Choroid plexus epithelial cell (primary cell): Measurements from ENCODE around the gene CKAP5.

Source experiments
- DNase-seq: peaks from one replicate; pipeline ENCODE4 v3.0.0-alpha.2; 2010; ENCODE audit warnings: low read depth
- H3K4me3 ChIP-seq: 2 replicates; pipeline ENCODE4 v1.5.1; 2011; ENCODE audit warnings: low read depth, mild to moderate bottlenecking, control low read depth, low read length, moderate library complexity
- TF ChIP-seq, protein P1 (sequence below): conservative IDR thresholded peaks from 2 replicates; pipeline ENCODE4 v1.5.1; 2011; ENCODE audit warnings: low read depth, mild to moderate bottlenecking, control low read depth, inconsistent platforms, low read length, moderate library complexity

Gene CKAP5

GRCh38 chr11:46855863-46856262 lies 9.8 kb upstream of the CKAP5 start:
- DNase-seq = no peak
- H3K4me3 ChIP-seq = no peak overlapping the region
- TF ChIP-seq, protein P1, sequence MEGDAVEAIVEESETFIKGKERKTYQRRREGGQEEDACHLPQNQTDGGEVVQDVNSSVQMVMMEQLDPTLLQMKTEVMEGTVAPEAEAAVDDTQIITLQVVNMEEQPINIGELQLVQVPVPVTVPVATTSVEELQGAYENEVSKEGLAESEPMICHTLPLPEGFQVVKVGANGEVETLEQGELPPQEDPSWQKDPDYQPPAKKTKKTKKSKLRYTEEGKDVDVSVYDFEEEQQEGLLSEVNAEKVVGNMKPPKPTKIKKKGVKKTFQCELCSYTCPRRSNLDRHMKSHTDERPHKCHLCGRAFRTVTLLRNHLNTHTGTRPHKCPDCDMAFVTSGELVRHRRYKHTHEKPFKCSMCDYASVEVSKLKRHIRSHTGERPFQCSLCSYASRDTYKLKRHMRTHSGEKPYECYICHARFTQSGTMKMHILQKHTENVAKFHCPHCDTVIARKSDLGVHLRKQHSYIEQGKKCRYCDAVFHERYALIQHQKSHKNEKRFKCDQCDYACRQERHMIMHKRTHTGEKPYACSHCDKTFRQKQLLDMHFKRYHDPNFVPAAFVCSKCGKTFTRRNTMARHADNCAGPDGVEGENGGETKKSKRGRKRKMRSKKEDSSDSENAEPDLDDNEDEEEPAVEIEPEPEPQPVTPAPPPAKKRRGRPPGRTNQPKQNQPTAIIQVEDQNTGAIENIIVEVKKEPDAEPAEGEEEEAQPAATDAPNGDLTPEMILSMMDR = no peak

- peak; percentile 53 for DNase-seq
- TF ChIP-seq, protein P1 = no peak
- no peak overlapping the region for H3K4me3 ChIP-seq
Observed at GRCh38 chr11:46855167-46855566, 9.1 kb upstream of the CKAP5 start.

DNA sequence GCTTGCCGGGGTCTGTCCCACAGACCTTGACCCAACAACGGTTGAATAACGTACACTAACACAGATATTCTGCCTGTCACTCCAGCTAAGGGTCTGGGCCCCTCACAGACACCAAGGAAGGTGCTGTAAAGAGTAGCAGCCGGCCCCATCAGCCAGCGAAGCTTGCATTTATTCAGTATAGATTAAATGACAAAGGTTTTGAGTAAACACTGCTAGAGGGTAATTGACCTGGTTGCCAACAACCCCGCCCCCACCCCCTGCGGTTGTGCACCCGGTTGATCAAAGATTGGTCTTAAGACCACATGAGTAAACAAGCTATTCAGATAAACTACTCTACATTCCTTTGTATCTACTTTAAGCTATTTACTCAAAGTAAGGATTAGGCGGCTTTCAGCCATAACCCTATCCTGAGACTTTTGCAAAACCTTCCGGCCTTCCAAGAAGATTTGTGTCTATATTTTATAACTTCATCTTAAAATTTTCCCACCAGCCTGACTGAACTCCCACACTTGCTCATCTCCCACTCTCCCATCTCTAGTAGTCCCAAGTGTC lies 4.8 kb upstream of the CKAP5 start:
- DNase-seq = no peak
- H3K4me3 ChIP-seq = no peak overlapping the region
- TF ChIP-seq, protein P1 = no peak

DNA sequence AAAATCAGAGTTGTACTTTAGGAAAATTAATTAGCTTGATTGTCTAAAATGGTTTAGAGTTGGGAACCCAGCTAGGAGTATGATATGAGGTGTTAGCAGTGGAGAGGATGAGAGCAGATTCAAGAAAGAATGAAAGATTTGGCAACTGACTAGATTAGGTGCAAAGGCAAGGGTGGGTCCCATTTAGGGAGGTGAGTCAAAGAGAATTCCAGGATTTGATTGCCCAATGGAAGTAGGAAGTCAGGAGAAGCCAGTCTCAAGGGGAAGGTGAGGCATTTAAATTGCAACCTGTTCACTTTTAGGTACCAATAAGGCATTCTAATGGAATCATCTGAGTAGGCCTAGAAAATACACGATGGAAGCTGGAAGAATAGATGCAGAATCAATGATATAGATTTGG lies 3.6 kb upstream of the CKAP5 start:
- H3K4me3 ChIP-seq = no peak overlapping the region
- TF ChIP-seq, protein P1 = no peak
- no peak for DNase-seq

DNA sequence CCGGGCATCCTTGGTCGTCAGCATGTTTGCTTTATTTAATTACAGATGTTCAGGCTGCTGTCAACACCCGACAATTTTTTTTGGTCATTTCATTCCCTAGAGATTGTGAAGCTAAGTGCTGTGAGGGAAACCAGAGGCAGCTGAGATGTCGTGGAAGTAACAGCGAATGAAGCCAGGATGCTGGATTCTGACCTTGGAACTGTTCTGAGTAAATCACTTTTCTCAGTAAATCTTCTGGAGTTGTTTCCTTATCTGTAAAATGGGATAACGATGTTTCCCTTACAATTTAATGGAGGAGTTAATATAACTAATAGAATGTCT lies 390 bp upstream of the CKAP5 start:
- TF ChIP-seq, protein P1 = no peak
- H3K4me3 ChIP-seq = peak overlapping the region; percentile 90
- DNase-seq = no peak

GRCh38 chr11:46845440-46845739 lies 690 bp downstream of the CKAP5 start:
- TF ChIP-seq, protein P1 = no peak
- peak overlapping the region; percentile 90 for H3K4me3 ChIP-seq
- DNase-seq = peak; percentile 21

GRCh38 chr11:46840116-46840515 lies 6.0 kb downstream of the CKAP5 start:
- TF ChIP-seq, protein P1 = no peak
- H3K4me3 ChIP-seq = no peak overlapping the region
- DNase-seq = no peak
